ENCODE data around the gene TM4SF4. TPM values are rescaled to one million over a fixed set of nuclear protein-coding genes. Genes with fewer than 3 reads are reported as not detected.

TM4SF4 gene
- polyA plus RNA-seq, 1 donor from 2014 or later, result not detected

DNA sequence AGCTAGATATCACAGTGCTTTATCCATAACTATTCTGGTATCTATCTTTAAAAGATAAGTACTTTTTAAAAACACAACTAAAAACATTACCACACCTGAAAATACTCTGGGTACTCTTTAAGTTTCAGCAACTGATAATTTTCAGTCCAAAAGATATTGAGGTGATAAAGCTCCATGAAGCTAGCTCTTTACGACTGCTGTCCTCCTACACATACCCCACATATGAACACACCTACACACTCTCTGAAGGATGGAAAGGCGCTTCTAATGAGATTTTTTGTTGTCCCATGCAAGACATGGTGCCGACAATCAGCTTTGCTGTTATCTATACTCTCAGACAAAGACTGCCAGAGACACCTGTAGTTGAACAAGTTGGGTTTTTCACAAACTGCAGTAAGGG is 19.1 kb upstream of the TM4SF4 start:
- Histone ChIP-seq H3K9me2 (ENCODE audit: insufficient read depth, low read length) (no peaks in the 10 kb centered on the region), H3F3A (ENCODE audit: insufficient read depth, low read length, poor library complexity, severe bottlenecking) (no peaks in the 10 kb centered on the region), H3K79me2 (replicated peaks; ENCODE audit: insufficient read depth, low read length) (no peaks in the 10 kb centered on the region), H2AFZ (ENCODE audit: low read depth, low read length) (no peak overlapping the region), H4K20me1 (ENCODE audit: insufficient read depth) (no peaks in the 10 kb centered on the region), H3K27ac (ENCODE audit: low read length) (no peak overlapping the region), H3K36me3 (ENCODE audit: insufficient read depth, low read length) (no peaks in the 10 kb centered on the region), H3K4me3 (ENCODE audit: low read length) (no peak overlapping the region), H3K4me2 (ENCODE audit: low read length) (no peak overlapping the region), H3K9ac (ENCODE audit: low read length) (no peak overlapping the region), H3K9me3 (ENCODE audit: low read length) (no peaks in the 10 kb centered on the region), H3K27me3 (ENCODE audit: insufficient read depth, low read depth, low read length) (no peaks in the 10 kb centered on the region)
- no peak for TF ChIP-seq RAD21 (conservative IDR thresholded peaks at IDR 0.05)
- no peak for TF ChIP-seq MXI1 (conservative IDR thresholded peaks at IDR 0.05; ENCODE audit: poor library complexity, severe bottlenecking)
- no peak for TF ChIP-seq POLR2AphosphoS5 (IDR thresholded peaks at IDR 0.05)
- TF ChIP-seq TAF1 (IDR thresholded peaks at IDR 0.05; ENCODE audit: low read depth), result no peak

GRCh38 chr3:149455989-149456388 is 18.5 kb upstream of the TM4SF4 start:
- Histone ChIP-seq H4K20me1 (ENCODE audit: insufficient read depth) (no peaks in the 10 kb centered on the region), H3K4me3 (ENCODE audit: low read length) (no peak overlapping the region), H3K36me3 (ENCODE audit: insufficient read depth, low read length) (no peaks in the 10 kb centered on the region), H3K27me3 (ENCODE audit: insufficient read depth, low read depth, low read length) (no peaks in the 10 kb centered on the region), H3K9ac (ENCODE audit: low read length) (no peak overlapping the region), H3K79me2 (replicated peaks; ENCODE audit: insufficient read depth, low read length) (no peaks in the 10 kb centered on the region), H3F3A (ENCODE audit: insufficient read depth, low read length, poor library complexity, severe bottlenecking) (no peaks in the 10 kb centered on the region), H3K9me2 (ENCODE audit: insufficient read depth, low read length) (no peaks in the 10 kb centered on the region), H3K27ac (ENCODE audit: low read length) (no peak overlapping the region), H2AFZ (ENCODE audit: low read depth, low read length) (no peak overlapping the region), H3K4me2 (ENCODE audit: low read length) (no peak overlapping the region), H3K9me3 (ENCODE audit: low read length) (no peaks in the 10 kb centered on the region)
- TF ChIP-seq, protein P1, sequence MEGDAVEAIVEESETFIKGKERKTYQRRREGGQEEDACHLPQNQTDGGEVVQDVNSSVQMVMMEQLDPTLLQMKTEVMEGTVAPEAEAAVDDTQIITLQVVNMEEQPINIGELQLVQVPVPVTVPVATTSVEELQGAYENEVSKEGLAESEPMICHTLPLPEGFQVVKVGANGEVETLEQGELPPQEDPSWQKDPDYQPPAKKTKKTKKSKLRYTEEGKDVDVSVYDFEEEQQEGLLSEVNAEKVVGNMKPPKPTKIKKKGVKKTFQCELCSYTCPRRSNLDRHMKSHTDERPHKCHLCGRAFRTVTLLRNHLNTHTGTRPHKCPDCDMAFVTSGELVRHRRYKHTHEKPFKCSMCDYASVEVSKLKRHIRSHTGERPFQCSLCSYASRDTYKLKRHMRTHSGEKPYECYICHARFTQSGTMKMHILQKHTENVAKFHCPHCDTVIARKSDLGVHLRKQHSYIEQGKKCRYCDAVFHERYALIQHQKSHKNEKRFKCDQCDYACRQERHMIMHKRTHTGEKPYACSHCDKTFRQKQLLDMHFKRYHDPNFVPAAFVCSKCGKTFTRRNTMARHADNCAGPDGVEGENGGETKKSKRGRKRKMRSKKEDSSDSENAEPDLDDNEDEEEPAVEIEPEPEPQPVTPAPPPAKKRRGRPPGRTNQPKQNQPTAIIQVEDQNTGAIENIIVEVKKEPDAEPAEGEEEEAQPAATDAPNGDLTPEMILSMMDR (IDR thresholded peaks at IDR 0.05; ENCODE audit: poor library complexity, severe bottlenecking), result no peak
- no peak for TF ChIP-seq SMC3 (conservative IDR thresholded peaks at IDR 0.05; ENCODE audit: poor library complexity)
- TF ChIP-seq EP300 (conservative IDR thresholded peaks at IDR 0.05; ENCODE audit: poor library complexity, severe bottlenecking), result no peak

DNA sequence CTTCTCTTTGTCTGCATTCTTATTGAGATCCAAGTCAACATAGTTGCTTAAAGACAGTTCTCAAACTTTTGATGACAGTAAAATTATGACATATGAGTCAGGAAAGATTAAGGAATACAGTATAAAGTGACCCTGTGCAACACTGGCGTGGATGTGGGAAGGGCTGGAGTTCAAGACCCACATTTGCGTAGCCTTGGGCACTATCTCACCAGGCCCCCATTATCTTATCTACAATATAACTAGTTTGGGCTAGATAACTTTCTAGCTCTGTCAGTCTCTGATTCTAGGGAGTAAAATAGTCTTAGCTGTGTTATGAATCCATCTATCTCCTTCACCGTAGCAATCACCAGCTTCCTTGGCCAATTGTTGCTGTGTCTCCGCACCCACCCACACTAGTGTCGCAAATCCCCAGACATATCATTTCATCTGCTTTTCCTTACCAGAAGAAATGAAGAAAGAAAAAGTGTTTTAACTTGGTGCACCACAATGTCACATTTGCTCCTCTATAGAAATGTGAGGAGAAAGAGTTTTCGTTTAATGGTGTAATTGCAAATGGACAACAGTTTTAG is 14.9 kb upstream of the TM4SF4 start:
- Histone ChIP-seq H3F3A (ENCODE audit: insufficient read depth, low read length, poor library complexity, severe bottlenecking) (no peaks in the 10 kb centered on the region), H3K4me2 (ENCODE audit: low read length) (no peak overlapping the region), H3K27me3 (ENCODE audit: insufficient read depth, low read depth, low read length) (no peaks in the 10 kb centered on the region), H4K20me1 (ENCODE audit: insufficient read depth) (no peaks in the 10 kb centered on the region), H3K79me2 (replicated peaks; ENCODE audit: insufficient read depth, low read length) (no peaks in the 10 kb centered on the region), H2AFZ (ENCODE audit: low read depth, low read length) (no peak overlapping the region), H3K9ac (ENCODE audit: low read length) (no peak overlapping the region), H3K36me3 (ENCODE audit: insufficient read depth, low read length) (no peaks in the 10 kb centered on the region), H3K27ac (ENCODE audit: low read length) (no peak overlapping the region), H3K4me3 (ENCODE audit: low read length) (no peak overlapping the region), H3K9me3 (ENCODE audit: low read length) (no peaks in the 10 kb centered on the region), H3K9me2 (ENCODE audit: insufficient read depth, low read length) (no peaks in the 10 kb centered on the region)
- no peak for TF ChIP-seq MXI1 (conservative IDR thresholded peaks at IDR 0.05; ENCODE audit: poor library complexity, severe bottlenecking)
- TF ChIP-seq EP300 (conservative IDR thresholded peaks at IDR 0.05; ENCODE audit: poor library complexity, severe bottlenecking), result no peak
- TF ChIP-seq, protein P1 (IDR thresholded peaks at IDR 0.05; ENCODE audit: poor library complexity, severe bottlenecking), result no peak
- TF ChIP-seq RAD21 (conservative IDR thresholded peaks at IDR 0.05), result no peak
- no peak for TF ChIP-seq POLR2AphosphoS5 (IDR thresholded peaks at IDR 0.05)
- no peak for TF ChIP-seq TAF1 (IDR thresholded peaks at IDR 0.05; ENCODE audit: low read depth)
- no peak for TF ChIP-seq EZH2 (IDR thresholded peaks at IDR 0.05; ENCODE audit: borderline replicate concordance, insufficient read depth, low read length, poor library complexity, severe bottlenecking)
- no peak for TF ChIP-seq REST (IDR thresholded peaks at IDR 0.05; ENCODE audit: borderline replicate concordance)

Data from neural cell (in vitro differentiated cells).